Right lobe of liver (tissue), 6 donors: Measurements from ENCODE around the gene STRADB. TPM values are rescaled to one million over a fixed set of nuclear protein-coding genes. Genes with fewer than 3 reads are reported as not detected.

Experiments
- ATAC-seq, 4 donors: fragments of 200-7000 bp; cut with Tn5 transposase; one replicate each; pipeline ENCODE4 v1.9.1; 2020; ENCODE audit warnings: mild to moderate bottlenecking in 4 of 4, moderate library complexity in 4 of 4
- DNase-seq, 3 donors: peaks; one replicate each; pipeline ENCODE4 v3.0.0-alpha.2; 2020
- H3K27ac ChIP-seq, 3 donors: fragments of 200-600 bp; one replicate each; pipeline ENCODE4 v1.8.0; 2022
- H3K27me3 ChIP-seq, 2 donors: fragments of 200-600 bp; one replicate each; pipeline ENCODE4 v1.8.0; 2022
- H3K36me3 ChIP-seq, 4 donors: fragments of 200-600 bp; sonication (generic) in 1 of 4; one replicate each; pipeline versions ENCODE4 v1.5.1 to v1.8.0; 2017 to 2022; ENCODE audit warnings: control low read depth in 1 of 4
- H3K4me1 ChIP-seq, 4 donors: fragments of 200-600 bp; sonication (generic) in 1 of 4; one replicate each; pipeline versions ENCODE4 v1.5.1 to v1.8.0; 2017 to 2022; ENCODE audit warnings: control low read depth in 1 of 4
- H3K4me3 ChIP-seq, 3 donors: fragments of 200-600 bp; one replicate each; pipeline ENCODE4 v1.8.0; 2022
- H3K9me3 ChIP-seq, 4 donors: fragments of 200-600 bp; sonication (generic) in 1 of 4; one replicate each; pipeline versions ENCODE4 v1.5.1 to v1.8.0; 2017 to 2022; ENCODE audit warnings: control low read depth in 1 of 4
- POLR2A ChIP-seq: fragments of 450-650 bp; IDR thresholded peaks from one replicate; pipeline ENCODE4 v1.6.1; 2017; ENCODE audit warnings: antibody characterized with exemption, mild to moderate bottlenecking
- WGBS: methylation state at CpG from one replicate; pipeline ENCODE4 v1.1.6; 2018; ENCODE audit warnings: low coverage, low lambda C conversion rate; ENCODE audit not compliant: insufficient coverage; ENCODE audit errors: missing lambda C conversion rate; 5-methylcytosine and 5-hydroxymethylcytosine counted together
- intact Hi-C, 2 donors: fragments of 100-400 bp; cut with DNase I; formaldehyde crosslinking; loops; one replicate each; pipeline versions ENCODE4 v1.11.2 to v1.14.1; 2022
- small RNA-seq, 2 experiments: library from RNA; depleted of rRNA; stranded (forward); fragments of <200 nt; gene quantifications; one replicate each; pipeline ENCODE3, GENCODE V24; 2016
- total RNA-seq, 6 experiments: library from RNA; depleted of rRNA in 2 of 6; stranded (reverse); fragments of >200 nt in 2 of 6; fragmentation: NEBNext Ultra II Directional in 3 of 6; extraction: Animal tissue kit (Norgen Biotek cat#: 25700) in 3 of 6; gene quantifications; one replicate each; pipeline versions ENCODE4 v1.1.0 to v1.2.4, GENCODE V29; 2016 to 2023
- TF ChIP-seq, protein P1 (sequence below), 4 donors: fragments of 200-600 bp in 3 of 4; fragments of 450-650 bp in 1 of 4; IDR thresholded peaks; one replicate each; pipeline versions ENCODE4 v1.5.1 to v1.8.0; 2016 to 2022; ENCODE audit warnings: antibody characterized with exemption in 4 of 4, mild to moderate bottlenecking in 2 of 4
- donor health status: DM: no; HTN: yes; CAD: no.
- donor health status: DM: no; HTN: no; CAD: no.
- donor health status: DM: no; HTN: no; CAD: no.
- donor health status: DM: no; HTN: yes; CAD: no.
- donor health status: DM: no; HTN: yes; CAD: no.

Gene STRADB
- total RNA-seq, 6 experiments from 2014 or later: 44.2 to 71.6 (median 63.4) TPM

DNA sequence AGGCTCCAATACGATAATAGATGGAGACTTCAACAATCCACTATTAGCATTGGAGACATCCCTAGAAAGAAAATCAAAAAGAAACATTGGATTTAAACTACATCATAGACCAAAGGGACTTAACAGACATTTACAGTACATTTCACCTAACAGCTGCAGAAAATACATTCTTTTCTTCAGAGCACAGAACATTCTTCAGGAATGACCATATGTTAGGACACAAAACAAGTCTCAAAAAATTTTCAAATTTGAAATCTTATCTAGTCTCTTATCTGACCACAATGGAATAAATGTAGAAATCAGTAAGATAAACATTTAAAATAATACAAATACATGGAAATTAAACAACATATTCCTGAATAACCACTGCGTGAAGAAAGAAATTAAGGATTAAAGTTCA is 68.7 kb downstream of the STRADB start:
- no peak for DNase-seq
- Histone ChIP-seq H3K4me3 (no peak overlapping the region), H3K9me3 (no peaks in the 10 kb centered on the region), H3K4me1 (no peaks in the 10 kb centered on the region), H3K27ac (no peak overlapping the region), H3K27me3 (no peaks in the 10 kb centered on the region), H3K36me3 (no peaks in the 10 kb centered on the region)
- ATAC-seq: no peak
- TF ChIP-seq POLR2A: no peak
- TF ChIP-seq, protein P1, sequence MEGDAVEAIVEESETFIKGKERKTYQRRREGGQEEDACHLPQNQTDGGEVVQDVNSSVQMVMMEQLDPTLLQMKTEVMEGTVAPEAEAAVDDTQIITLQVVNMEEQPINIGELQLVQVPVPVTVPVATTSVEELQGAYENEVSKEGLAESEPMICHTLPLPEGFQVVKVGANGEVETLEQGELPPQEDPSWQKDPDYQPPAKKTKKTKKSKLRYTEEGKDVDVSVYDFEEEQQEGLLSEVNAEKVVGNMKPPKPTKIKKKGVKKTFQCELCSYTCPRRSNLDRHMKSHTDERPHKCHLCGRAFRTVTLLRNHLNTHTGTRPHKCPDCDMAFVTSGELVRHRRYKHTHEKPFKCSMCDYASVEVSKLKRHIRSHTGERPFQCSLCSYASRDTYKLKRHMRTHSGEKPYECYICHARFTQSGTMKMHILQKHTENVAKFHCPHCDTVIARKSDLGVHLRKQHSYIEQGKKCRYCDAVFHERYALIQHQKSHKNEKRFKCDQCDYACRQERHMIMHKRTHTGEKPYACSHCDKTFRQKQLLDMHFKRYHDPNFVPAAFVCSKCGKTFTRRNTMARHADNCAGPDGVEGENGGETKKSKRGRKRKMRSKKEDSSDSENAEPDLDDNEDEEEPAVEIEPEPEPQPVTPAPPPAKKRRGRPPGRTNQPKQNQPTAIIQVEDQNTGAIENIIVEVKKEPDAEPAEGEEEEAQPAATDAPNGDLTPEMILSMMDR (IDR thresholded peaks at IDR 0.05): no peak
- 76% methylated on average over 2 of the region's 2 CpGs for WGBS
- intact Hi-C loops: no loop called here

GRCh38 chr2:201522965-201523364 is 71.4 kb downstream of the STRADB start:
- no peak for TF ChIP-seq POLR2A
- TF ChIP-seq, protein P1 (IDR thresholded peaks at IDR 0.05): no peak
- intact Hi-C loops: no loop called here
- no peaks in the 10 kb centered on the region for H3K27me3 ChIP-seq
- H3K9me3 ChIP-seq: no peaks in the 10 kb centered on the region
- no peak overlapping the region for H3K27ac ChIP-seq
- no peak for ATAC-seq
- H3K36me3 ChIP-seq: no peaks in the 10 kb centered on the region
- DNase-seq: no peak
- H3K4me1 ChIP-seq: no peaks in the 10 kb centered on the region
- WGBS: 73% methylated on average over 5 of the region's 5 CpGs
- no peak overlapping the region for H3K4me3 ChIP-seq

DNA sequence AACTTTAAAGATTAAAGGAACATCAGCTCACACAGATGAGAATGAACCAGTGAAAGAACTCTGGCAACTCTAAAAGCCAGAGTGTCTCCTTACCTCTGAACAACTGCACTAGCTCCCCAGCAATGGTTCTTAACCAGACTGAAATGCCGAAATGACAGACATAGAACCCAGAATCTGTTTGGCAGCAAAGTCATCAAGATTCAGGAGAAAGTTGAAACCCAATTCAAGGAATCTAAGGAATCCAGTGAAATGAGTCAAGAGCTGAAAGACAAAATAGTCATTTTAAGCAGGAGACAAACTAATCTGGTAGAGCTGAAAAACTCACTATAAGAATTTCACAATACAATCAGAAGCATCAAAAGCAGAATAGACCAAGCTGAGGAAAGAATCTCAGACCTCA is 72.0 kb downstream of the STRADB start:
- Histone ChIP-seq H3K4me1 (no peaks in the 10 kb centered on the region), H3K36me3 (no peaks in the 10 kb centered on the region), H3K27ac (no peak overlapping the region), H3K9me3 (no peaks in the 10 kb centered on the region), H3K27me3 (no peaks in the 10 kb centered on the region), H3K4me3 (no peak overlapping the region)
- ATAC-seq (no peak), DNase-seq (no peak)
- intact Hi-C loops: no loop called here
- TF ChIP-seq, protein P1 (IDR thresholded peaks at IDR 0.05): no peak
- no peak for TF ChIP-seq POLR2A
- 0% methylated on average over 1 of the region's 1 CpG for WGBS

Small RNA genes lying within 50 kb of the gene (small RNA-seq; reads per million reads assigned to genes)
- gene RF00019: 0 reads per million in 2 experiments

Other genes starting within 250 kb of the STRADB start
- gene CASP8, start 191.2 kb upstream of the STRADB start, total RNA-seq: 10 to 100 TPM in 5 of 6 experiments, 1 to 10 TPM in 1; 8.8 to 14.8 (median 11.5) TPM
- 1 to 10 TPM in 1 of 6 experiments, under 1 TPM in 5; 0.74 to 2.0 (median 0.91) TPM for gene FLACC1, start 94.4 kb upstream of the STRADB start, total RNA-seq
- gene TRAK2, start 282 bp upstream of the STRADB start, total RNA-seq: 10 to 100 TPM; 13.3 to 18.4 (median 14.2) TPM
- 1 to 10 TPM; 2.2 to 4.1 (median 2.6) TPM for gene TMEM237, start 191.8 kb downstream of the STRADB start, total RNA-seq
- under 1 TPM in 2 of 6 experiments, not detected in 4; 0.12 to 0.15 TPM for gene MPP4, start 246.9 kb downstream of the STRADB start, total RNA-seq